Activated CD4-positive, alpha-beta T cell treated with anti-CD3 and anti-CD28 coated beads, Interleukin-2, amount 10 ng/mL, durations not matched to agents 24 days and 14 days (primary cell): ENCODE results near the gene CD160. TPM values are rescaled to one million over a fixed set of nuclear protein-coding genes. Genes with fewer than 3 reads are reported as not detected.
"Not testable (repeated sequence)": the region's sequence is repeated elsewhere in the genome, so short reads cannot be mapped to it uniquely, and the experiment has no call there.

Experiments
- DNase-seq: peaks from one replicate; pipeline ENCODE4 v3.0.0; 2022
- H3K27ac Mint-ChIP-seq: one replicate; pipeline ENCODE4 v1.8.0; 2022; ENCODE audit warnings: mild to moderate bottlenecking, mixed read lengths
- H3K27me3 Mint-ChIP-seq: one replicate; pipeline ENCODE4 v1.8.0; 2022; ENCODE audit warnings: mixed read lengths
- H3K36me3 Mint-ChIP-seq: one replicate; pipeline ENCODE4 v1.8.0; 2022; ENCODE audit warnings: low read depth, mild to moderate bottlenecking, mixed read lengths
- H3K4me1 Mint-ChIP-seq: one replicate; pipeline ENCODE4 v1.8.0; 2021; ENCODE audit warnings: mixed read lengths
- H3K4me3 Mint-ChIP-seq: one replicate; pipeline ENCODE4 v1.8.0; 2022; ENCODE audit warnings: mild to moderate bottlenecking, moderate library complexity, mixed read lengths
- H3K9me3 Mint-ChIP-seq: one replicate; pipeline ENCODE4 v1.8.0; 2021; ENCODE audit warnings: mixed read lengths
- intact Hi-C: fragments of 100-400 bp; cut with micrococcal nuclease; formaldehyde crosslinking; loops from one replicate; pipeline ENCODE4 v1.15.1; 2023
- total RNA-seq: library from RNA; stranded (reverse); gene quantifications from 2 replicates; pipeline ENCODE4 v1.2.3, GENCODE V29; 2022

Gene CD160
- total RNA-seq, 1 donor from 2014 or later, result not detected

DNA sequence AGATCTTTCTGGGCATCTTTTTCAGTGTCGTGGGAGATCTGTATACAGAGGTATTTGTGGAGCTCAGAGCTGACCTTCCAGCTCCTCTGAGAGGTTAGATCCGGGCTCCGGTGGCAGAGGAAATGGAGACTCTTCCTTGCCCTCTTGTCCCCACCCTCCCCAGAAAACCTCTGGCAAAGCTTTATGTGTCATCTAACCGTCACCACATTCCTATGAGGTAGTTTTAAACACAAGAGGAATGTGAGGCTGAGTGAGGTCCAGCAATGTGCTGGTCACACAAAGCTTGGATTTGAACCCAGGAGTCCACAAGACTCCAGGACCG is 1.2 kb downstream of the CD160 start:
- Mint-ChIP-seq H3K36me3 (no peaks in the 10 kb centered on the region), H3K9me3 (no peaks in the 10 kb centered on the region), H3K4me1 (peaks cover 17% of the 10 kb centered on the region), H3K4me3 (peak overlapping the region; percentile 79), H3K27ac (no peak overlapping the region), H3K27me3 (peaks cover 24% of the 10 kb centered on the region)
- intact Hi-C loops, result loop anchor here (10.0 kb wide), 1 partner anchor 126 kb away; no protein-coding TSS in a partner anchor
- DNase-seq, result no peak

DNA sequence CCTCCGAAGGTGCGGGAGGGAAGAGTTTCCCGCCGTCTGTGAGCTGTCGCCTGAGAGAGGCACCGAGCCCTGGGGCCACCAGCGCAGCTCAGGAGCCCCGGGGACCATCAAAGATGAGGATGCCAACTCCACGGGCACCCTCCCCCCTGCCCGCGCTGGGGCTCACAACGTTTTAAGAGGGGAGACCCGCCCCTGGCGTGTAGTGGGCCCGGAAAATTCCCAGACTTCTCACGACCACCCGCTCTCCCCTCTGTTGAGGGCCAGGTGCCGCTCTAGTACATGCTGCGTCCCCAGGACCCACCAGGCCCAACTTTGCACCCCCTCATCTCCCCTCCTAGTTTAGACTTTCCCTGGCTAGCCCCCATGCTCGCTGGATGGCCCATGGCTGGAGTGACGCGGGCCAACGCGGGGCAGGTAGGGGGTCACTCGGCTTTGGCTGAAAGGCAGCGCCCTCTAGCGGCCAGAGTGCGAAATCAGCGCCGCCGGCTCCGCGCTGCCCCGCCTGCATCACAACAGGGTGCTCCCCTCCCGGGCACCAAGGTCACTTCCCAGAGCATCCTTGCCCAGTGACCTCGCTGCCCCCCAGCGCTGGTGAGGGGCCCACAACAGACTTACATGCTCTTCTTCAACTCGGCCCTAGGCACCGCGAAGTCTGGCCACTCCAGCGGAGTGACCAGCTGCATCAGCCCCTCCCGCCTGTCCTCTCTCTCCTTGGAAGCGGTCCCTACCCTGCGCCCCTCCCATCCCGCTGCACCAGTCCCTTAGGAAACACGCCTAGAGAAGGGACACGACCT is 1.8 kb downstream of the CD160 start:
- Mint-ChIP-seq H3K27ac (no peak overlapping the region), H3K36me3 (no peaks in the 10 kb centered on the region)
- intact Hi-C loops, result loop anchor here (10.0 kb wide), 1 partner anchor 126 kb away; no protein-coding TSS in a partner anchor

DNA sequence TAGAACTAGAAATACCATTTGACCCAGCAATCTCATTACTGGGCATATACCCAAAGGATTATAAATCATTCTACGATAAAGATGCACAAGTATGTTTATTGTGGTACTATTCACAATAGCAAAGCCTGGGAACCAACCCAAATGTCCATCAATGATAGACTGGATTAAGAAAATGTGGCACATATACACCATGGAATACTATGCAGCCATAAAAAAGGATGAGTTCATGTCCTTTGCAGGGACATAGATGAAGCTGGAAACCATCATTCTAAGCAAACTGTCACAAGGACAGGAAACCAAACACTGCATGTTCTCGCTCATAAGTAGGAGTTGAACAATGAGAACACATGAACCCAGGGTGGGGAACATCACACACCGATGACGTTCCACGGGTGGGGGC is 6.9 kb downstream of the CD160 start:
- not testable (repeated sequence) for H3K4me3 Mint-ChIP-seq, H3K4me1 Mint-ChIP-seq, H3K27ac Mint-ChIP-seq, H3K9me3 Mint-ChIP-seq, H3K36me3 Mint-ChIP-seq, DNase-seq
- intact Hi-C loops, result loop anchor here (10.0 kb wide), 1 partner anchor 131 kb away; no protein-coding TSS in a partner anchor
- H3K27me3 Mint-ChIP-seq, result peaks cover 15% of the 10 kb centered on the region

More for the DNA sequence above, 1.8 kb downstream of the CD160 start:
- peaks cover 17% of the 10 kb centered on the region for H3K4me1 Mint-ChIP-seq
- H3K27me3 Mint-ChIP-seq, result peaks cover 24% of the 10 kb centered on the region
- H3K9me3 Mint-ChIP-seq, result no peaks in the 10 kb centered on the region
- peak overlapping the region; percentile 79 for H3K4me3 Mint-ChIP-seq
- peak; percentile 93 for DNase-seq

DNA sequence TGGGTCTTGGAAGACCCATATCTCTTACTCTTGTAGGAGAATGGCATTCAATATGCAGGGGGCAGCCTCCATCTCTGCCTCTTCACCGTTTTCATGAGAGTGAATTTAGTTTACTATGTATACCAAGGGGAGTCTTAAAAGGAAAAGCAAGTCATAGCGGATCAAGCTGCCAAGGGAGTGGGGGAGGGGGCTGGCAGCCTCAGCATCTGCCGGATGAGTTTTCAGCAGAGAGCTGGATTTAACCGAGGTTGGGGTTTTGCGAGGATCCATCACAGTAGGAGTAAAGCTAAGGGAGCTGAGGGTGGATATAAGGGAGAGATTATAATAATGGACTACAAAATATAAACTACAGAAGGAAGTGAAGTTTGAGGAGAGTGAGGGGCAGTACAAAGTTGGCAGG is 9.9 kb downstream of the CD160 start:
- Mint-ChIP-seq H3K4me1 (no peaks in the 10 kb centered on the region), H3K27me3 (no peaks in the 10 kb centered on the region), H3K9me3 (no peaks in the 10 kb centered on the region), H3K27ac (no peak overlapping the region), H3K36me3 (no peaks in the 10 kb centered on the region), H3K4me3 (no peak overlapping the region)
- no peak for DNase-seq
- intact Hi-C loops, result loop anchor here (10.0 kb wide), 1 partner anchor 134 kb away; no protein-coding TSS in a partner anchor

DNA sequence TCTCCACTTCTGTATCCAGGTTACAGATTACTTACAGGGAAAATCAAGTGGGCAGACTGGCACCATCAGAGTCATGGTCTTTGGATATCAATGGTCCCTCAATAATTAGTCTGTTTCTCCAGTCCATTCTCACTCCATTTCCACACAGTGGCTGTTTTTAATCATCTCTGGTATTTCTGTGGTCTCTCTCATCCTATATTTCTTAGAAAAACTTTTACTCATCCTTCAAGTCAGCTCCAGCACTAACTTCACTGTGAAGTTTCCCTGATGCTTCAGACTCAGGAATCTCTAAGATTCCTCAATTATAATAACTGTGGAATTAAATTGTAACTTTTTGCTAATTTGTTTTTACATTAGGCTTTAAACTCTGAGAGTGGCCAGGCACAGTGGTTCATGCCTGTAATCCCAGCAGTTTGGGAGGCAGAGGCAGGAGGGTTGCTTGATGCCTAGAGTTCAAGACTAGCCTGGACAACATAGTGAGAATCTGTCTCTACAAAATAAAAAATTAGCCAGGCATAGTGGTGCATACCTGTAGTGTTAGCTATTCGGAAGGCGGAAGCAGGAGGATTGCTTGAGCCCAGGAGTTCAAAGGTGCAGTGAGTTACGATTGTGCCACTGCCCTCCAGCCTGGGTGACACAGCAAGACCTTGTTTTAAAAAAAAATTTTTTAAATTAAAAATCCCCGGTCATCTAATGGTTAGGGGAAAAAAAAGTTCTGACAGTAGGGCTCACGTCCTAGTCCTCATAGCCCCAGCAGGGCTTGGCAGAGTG is 10.6 kb downstream of the CD160 start:
- no peak for DNase-seq
- Mint-ChIP-seq H3K4me3 (no peak overlapping the region), H3K9me3 (no peaks in the 10 kb centered on the region), H3K4me1 (no peaks in the 10 kb centered on the region), H3K36me3 (no peaks in the 10 kb centered on the region), H3K27ac (no peak overlapping the region), H3K27me3 (no peaks in the 10 kb centered on the region)
- intact Hi-C loops, result loop anchor here (10.0 kb wide), 1 partner anchor 135 kb away; no protein-coding TSS in a partner anchor

DNA sequence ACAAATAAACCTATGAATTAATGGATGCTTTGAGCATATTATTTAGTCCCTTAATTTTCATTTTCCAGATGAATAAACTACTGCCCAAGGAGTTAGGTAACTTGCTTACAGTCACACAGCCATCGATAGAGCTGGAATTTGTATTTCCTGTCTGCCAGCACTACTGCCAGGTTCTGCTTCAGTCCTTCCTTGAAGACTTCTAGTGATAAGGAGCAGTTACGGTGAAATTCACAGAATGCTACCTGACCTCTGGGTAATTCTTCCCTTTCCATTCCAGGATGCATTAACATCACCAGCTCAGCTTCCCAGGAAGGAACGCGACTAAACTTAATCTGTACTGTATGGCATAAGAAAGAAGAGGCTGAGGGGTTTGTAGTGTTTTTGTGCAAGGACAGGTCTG is 11.2 kb downstream of the CD160 start:
- intact Hi-C loops, result no loop called here
- H3K36me3 Mint-ChIP-seq, result no peaks in the 10 kb centered on the region
- H3K27ac Mint-ChIP-seq, result no peak overlapping the region
- no peaks in the 10 kb centered on the region for H3K9me3 Mint-ChIP-seq
- no peaks in the 10 kb centered on the region for H3K4me1 Mint-ChIP-seq
- no peaks in the 10 kb centered on the region for H3K27me3 Mint-ChIP-seq
- no peak overlapping the region for H3K4me3 Mint-ChIP-seq
- no peak for DNase-seq

DNA sequence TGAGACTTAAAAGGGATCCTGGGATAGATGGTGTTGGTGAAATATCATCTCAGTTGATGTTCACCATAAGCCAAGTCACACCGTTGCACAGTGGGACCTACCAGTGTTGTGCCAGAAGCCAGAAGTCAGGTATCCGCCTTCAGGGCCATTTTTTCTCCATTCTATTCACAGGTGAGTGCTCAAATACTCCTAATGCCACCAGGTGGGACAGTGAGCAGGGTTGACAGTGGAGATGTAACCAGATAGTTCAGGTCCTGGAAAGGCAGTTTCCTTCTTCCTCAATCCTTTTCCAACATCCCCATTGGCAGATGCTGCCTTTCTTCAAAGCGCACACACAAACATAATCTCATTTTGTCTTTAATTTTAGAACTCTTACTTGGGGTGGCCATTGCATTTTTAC is 11.6 kb downstream of the CD160 start:
- Mint-ChIP-seq H3K4me1 (no peaks in the 10 kb centered on the region), H3K9me3 (no peaks in the 10 kb centered on the region), H3K36me3 (no peaks in the 10 kb centered on the region), H3K27me3 (no peaks in the 10 kb centered on the region), H3K4me3 (no peak overlapping the region), H3K27ac (no peak overlapping the region)
- intact Hi-C loops, result no loop called here
- no peak for DNase-seq

DNA sequence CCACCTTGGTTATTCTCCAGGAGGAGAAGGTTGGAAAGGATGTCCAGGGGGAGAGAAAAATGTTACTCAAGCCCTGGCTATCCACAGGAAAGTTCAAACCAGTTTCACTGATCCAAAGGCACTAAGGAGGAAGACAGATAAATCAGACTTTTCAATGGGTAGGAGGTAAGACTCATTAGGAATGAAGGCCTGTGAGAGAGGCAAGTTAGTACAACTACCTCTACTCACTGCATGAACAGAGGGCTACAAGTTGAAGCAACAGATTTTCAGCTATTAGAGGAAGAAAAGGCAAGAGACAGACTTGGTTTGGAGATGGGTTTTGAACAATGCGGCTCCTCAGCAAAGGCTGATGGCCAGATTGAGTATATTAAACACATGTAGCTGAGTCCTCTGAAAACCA is 16.9 kb downstream of the CD160 start:
- Mint-ChIP-seq H3K36me3 (peaks cover 2% of the 10 kb centered on the region), H3K9me3 (no peaks in the 10 kb centered on the region), H3K27ac (no peak overlapping the region), H3K27me3 (no peaks in the 10 kb centered on the region), H3K4me1 (no peaks in the 10 kb centered on the region), H3K4me3 (no peak overlapping the region)
- DNase-seq, result no peak
- intact Hi-C loops, result no loop called here

DNA sequence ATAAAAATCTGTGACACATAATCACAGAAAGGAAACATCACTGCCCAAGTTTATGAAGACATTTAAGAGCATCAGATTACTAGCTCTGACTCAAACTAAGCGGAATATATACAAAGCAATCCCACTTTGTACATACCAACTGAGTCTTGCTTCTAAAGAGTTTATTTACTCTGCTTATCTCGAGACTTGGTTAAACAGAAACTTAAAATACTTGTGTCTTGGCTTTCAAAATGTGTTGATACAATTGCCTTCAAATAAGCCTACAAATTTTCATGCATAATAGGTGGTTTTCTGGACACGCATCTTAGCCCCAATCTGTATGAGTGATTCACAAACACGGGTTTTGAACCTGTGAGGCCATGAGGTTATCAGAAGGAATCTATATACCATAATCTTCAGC is 21.0 kb downstream of the CD160 start:
- Mint-ChIP-seq H3K4me1 (no peaks in the 10 kb centered on the region), H3K27ac (no peak overlapping the region), H3K36me3 (peaks cover 29% of the 10 kb centered on the region), H3K27me3 (no peaks in the 10 kb centered on the region), H3K4me3 (no peak overlapping the region), H3K9me3 (no peaks in the 10 kb centered on the region)
- intact Hi-C loops, result loop anchor here (5.0 kb wide), 1 partner anchor 37 kb away; no protein-coding TSS in a partner anchor
- no peak for DNase-seq

DNA sequence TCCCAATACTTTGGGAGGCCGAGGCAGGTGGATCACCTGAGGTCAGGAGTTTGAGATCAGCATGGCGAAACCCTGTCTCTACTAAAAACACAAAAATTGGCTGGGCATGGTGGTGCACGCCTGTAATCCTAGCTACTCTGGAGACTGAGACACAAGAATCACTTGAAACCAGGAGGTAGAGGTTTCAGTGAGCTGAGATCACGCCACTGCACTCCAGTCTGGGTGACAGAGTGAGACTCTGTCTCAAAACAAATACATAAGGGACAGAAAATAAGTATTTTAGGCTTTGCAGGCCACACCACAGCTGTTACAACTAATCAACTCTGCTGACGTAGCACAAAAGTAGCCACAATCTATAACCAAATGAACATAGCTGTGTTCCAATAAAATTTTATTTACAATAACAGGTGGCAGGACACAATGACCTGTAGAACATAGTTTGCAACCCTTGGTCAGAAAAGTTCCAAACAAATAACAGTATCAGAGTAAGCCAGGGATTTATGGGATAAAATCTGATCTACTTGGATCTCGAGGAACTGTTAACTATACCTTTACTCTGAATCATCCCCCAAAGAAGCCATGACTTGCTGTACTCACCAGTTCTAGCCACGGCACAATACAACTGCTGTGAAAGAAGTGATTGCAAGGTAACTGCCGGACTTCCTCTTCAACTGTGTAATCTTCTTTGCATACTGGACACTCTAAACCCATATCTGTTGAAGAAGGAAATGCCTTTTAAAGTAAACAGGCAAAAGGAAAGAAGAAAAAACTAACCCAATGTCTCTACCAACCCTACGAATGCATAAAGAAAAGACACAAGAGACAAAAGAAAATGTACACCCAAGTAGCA is 28.3 kb downstream of the CD160 start:
- intact Hi-C loops, result no loop called here
- Mint-ChIP-seq H3K4me3 (no peak overlapping the region), H3K36me3 (peaks cover 57% of the 10 kb centered on the region), H3K27me3 (no peaks in the 10 kb centered on the region), H3K27ac (no peak overlapping the region), H3K9me3 (no peaks in the 10 kb centered on the region), H3K4me1 (peaks cover 8% of the 10 kb centered on the region)
- DNase-seq, result no peak

DNA sequence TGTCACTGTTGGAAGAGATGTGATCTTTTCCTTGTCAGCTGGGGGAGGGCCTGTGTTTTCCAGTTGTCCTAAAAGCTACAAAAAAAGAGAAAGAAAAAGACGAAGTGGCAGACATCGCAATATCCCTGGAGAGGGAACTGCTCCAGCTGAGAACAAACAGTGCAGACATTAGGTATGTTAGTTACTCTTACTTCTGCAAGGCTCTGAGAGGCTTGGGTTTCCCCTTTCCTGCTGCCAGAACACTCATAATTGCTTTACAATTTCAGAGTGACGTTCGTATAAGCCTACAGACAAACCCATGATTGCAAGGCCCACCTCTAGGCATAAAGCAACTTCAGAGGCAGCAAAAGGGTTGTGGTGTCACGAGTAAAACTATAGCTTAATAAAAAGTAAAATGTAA is 31.1 kb downstream of the CD160 start:
- intact Hi-C loops, result no loop called here
- no peak overlapping the region for H3K27ac Mint-ChIP-seq

DNA sequence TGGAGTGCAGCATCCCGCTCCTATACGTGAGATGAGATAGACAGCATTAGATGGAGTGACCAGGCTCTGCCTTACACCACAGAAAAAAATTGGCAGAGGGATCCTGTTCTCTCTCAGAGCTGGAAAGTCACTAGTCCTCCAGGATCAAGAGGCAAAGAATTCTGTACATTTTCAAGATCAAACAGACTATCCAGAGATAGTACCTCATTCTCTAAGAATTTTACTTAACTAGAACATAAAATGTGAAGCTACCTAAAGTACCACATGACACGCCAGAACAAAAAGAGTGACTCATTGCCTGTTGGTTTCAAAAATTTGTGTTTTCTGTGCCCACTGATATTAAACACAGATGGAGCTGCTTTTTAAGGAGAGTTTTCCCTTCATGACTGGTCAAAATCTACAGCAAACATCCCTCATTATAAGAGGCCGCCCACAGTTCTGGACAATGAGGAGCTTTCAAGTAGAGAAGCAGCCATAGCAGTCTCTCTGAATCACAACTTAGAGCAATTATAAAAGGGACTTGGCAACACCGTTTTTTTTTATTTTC is 32.3 kb downstream of the CD160 start:
- H3K9me3 Mint-ChIP-seq, result no peaks in the 10 kb centered on the region
- peaks cover 8% of the 10 kb centered on the region for H3K4me1 Mint-ChIP-seq
- H3K27me3 Mint-ChIP-seq, result no peaks in the 10 kb centered on the region
- no peak overlapping the region for H3K27ac Mint-ChIP-seq
- H3K36me3 Mint-ChIP-seq, result peaks cover 38% of the 10 kb centered on the region
- H3K4me3 Mint-ChIP-seq, result no peak overlapping the region
- DNase-seq, result no peak
- intact Hi-C loops, result no loop called here

More for the DNA sequence above, 31.1 kb downstream of the CD160 start:
- Mint-ChIP-seq H3K36me3 (peaks cover 38% of the 10 kb centered on the region), H3K4me1 (peaks cover 8% of the 10 kb centered on the region), H3K9me3 (no peaks in the 10 kb centered on the region), H3K4me3 (no peak overlapping the region), H3K27me3 (no peaks in the 10 kb centered on the region)
- no peak for DNase-seq

DNA sequence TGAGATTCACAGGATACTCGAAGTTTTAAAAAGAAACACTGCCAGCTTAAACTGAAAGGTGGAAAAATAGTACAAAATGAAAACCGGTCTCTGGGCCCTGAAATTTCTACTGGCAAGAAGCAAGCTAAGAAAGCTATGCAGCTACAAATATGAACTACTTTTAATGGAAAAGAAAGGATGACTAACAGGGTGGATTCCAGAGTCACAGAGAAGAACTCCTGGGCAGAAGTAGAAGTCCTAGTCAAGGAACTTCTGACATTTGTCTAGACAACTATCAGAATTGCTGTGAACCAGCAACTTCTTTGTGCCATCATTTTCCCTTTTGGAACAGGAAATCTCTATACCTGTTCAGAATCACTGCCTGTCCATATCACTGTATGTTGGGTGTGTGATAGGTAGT is 38.1 kb downstream of the CD160 start:
- no peak for DNase-seq
- no peaks in the 10 kb centered on the region for H3K27me3 Mint-ChIP-seq
- H3K36me3 Mint-ChIP-seq, result peaks cover 42% of the 10 kb centered on the region
- no peak overlapping the region for H3K27ac Mint-ChIP-seq
- intact Hi-C loops, result no loop called here
- no peak overlapping the region for H3K4me3 Mint-ChIP-seq
- no peaks in the 10 kb centered on the region for H3K4me1 Mint-ChIP-seq
- peaks cover 10% of the 10 kb centered on the region for H3K9me3 Mint-ChIP-seq
